CD4-positive, alpha-beta T cell treated with Interleukin-4 for 4 hours (primary cell): ENCODE results near the gene ZCCHC24.

Source experiments
- DNase-seq: peaks from one replicate; pipeline ENCODE4 v3.0.0-alpha.2; 2020

Gene ZCCHC24

DNA sequence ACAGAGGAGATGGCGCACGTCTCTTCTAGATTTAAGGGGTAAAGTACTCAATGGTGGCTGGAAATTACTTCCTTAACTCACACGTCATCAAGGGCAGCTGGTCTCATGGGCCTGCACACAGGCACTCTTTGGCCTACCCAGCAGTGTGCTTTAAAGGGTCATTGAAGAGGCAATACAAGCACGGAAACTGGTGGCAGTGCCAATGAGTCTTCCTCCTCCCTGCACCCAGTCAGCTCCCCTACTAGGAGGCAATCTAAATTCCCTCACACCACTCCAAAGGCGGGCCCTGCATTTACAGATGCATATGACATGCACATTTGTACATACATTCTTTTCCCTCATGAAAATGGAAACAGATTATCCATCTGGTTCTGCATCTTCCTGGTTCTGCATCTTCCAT is 50.8 kb downstream of the ZCCHC24 start:
- no peak for DNase-seq

DNA sequence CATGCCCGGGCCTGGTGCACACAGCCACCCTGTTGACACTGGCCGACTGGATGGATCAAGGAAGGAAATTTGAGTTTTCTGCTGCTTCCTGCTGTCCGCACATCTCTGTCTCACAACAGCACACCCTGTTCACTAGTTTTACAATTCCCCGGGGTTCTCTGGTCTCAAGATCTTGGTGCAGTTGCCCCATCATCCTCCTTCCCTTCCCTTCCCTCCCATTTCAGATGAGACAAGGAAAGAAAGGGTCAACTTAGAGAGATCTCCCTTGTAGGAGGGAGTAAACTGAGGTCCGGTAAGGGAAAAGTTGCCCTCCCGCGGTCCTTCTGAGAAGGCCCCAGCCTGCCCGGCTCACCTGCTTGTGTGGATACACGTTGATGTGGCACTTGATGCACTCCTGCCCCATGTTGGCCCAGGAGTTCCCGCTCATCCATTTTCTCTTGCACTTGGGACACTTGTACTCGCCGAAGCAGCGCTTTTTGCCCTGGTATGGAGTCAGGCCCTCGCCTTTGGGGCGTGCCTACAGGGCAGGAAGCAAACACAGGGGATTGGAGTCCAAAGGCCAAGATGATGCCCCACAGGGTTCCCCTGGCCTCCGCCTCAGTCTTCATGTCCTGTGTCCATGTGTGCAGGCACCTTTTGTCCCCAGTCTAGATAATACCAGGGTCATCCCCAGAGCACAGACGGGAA is 51.4 kb downstream of the ZCCHC24 start:
- no peak for DNase-seq

DNA sequence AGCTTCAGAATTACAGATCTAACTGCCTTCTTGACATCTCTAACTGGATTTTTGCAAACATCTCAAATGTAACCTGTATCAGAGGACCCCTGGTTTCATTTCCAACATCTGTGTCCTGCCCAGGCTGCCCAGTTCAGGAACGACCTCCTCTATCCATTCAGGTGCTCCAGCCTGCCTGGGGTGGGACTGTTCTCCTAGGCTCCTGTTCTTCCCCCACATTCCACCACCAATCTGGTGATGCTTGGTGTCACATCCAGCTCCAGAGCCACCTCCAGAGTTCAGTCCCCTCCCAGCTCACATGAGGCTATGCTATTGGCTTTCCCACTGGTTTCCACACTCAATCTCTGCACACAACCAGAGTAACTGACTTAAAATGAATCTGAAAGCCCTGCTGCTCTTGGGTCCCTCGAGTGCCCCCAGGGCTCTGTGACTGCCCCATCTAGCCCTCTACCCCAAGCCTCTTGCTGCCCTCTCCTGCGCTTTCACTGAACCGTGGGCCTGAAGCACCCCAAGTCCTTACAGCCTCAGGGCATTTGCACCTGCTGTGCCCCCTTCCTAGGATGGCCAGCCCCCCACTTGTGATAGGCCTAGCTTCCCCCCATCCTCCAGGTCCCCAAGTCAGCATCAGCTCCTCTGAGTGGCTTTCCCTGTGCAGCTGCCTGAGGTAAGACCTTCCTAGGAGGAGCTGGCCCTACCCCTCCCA is 52.1 kb downstream of the ZCCHC24 start:
- DNase-seq = no peak

DNA sequence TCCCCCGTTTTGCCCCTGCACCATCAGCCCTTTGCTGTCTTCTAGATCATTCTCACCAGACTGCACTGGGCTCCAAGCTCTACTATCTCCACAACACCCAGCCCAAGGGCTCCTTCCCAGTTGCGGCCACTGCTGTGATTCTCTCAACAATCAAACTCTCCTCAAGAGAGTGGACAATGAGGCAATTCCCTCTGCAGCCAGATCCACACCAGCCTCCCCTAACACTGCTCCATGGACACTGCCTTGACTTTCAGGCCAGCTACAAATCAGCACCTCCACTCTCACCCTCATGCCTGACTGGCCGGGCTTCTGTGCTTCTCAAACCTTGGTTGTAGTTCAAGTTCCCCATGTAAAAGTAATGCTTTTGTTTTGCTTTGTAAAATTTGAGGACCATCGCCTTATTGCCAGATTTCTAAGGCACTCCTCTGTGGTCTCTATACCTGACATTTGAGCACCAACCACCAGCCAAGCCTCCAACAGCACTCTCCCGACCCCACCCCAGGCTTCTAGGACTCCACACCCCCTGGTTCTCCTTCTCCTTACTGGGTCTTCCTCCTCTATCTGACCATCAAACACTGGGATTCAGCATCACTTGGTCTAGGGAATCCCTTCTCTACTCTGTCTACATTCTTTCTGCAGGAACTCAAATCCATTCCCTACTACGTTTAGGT is 52.8 kb downstream of the ZCCHC24 start:
- DNase-seq = no peak

DNA sequence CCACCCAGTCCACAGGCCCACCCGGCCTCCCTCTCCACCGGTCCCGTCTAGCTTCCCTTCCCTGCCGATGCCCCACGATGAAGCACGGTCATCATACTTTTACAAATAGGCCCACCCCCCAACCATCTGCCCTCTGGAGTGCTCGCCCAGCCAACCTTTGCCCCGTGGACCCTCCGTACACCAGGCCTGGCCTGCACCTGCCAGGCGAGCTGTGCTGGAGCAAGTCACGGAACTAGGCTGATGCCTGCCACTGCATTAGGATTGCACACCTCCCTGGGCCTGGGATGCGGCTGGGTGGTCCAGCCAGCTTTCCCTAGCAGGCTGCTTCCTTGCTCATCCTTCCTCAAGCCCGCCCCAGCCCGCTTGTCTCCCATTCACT is 53.4 kb downstream of the ZCCHC24 start:
- no peak for DNase-seq

DNA sequence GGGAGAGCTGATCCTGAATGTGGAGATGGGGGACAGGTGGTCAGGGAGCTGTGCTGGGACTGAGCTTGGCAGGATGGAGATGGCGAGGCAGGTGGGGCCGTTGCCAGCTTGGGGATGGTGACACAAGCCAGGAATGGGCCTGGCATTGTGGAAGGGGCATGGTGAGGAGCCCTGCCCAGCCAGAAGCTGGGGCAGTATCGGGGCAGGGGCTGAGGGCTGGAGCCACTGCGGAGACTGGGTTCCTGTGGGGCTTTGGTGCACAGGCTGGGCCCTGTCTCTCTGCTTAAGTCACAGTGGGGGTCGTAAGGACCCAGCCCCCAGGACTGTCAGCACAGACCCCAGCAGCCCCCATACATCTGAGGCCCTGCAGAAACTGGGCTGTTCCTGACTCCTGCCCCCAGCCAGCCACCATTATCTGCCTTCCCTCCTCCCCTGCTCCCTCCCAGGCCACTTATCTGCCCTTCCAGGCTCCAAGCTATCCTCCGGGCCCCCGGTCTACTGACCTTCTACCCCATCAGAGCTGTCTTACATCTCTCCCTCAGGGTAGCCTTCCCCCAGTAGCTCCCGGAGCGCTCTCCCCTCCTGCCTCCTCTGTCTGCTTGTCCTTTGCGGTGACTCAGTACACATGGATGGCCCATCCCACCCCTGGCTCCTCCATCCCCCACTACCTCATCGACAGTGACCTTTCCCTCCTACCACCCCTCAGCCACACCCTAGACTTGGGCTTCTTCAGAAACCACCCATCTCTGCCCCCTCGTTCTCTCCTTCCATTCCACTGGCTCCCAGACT is 54.0 kb downstream of the ZCCHC24 start:
- DNase-seq = no peak

DNA sequence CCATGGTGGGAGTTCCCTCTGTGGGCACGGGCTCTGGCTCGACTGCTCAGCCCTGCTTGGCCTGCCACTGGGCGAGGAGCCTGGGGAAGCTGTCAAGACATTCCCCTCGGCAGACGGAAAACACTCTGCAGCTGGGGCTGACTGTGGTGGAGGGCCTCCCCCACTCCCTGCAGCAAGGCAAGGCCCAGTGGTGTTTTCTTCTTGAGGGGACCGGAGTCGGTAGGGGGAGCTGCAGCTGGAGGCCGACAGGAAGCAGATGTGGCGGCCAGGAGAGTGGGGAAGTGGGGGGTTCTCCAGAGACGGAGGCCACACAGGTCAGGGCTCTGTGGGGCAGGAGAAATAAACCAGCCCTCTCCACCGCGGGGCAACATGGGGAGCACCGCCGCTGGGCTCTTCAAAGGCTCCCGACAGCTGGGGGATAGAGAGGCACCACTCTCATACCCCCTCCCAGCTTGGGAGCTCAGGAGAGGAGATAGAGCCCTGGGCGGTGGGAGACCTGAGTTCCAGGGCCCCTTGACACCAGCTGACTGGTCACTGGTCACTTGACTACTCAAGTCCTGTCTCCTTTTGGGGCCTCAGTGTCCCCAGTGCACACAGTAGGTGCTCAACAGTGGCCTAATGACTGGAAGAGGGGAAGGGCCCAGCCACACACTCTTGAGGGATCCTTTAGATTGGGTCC is 54.7 kb downstream of the ZCCHC24 start:
- DNase-seq = no peak

DNA sequence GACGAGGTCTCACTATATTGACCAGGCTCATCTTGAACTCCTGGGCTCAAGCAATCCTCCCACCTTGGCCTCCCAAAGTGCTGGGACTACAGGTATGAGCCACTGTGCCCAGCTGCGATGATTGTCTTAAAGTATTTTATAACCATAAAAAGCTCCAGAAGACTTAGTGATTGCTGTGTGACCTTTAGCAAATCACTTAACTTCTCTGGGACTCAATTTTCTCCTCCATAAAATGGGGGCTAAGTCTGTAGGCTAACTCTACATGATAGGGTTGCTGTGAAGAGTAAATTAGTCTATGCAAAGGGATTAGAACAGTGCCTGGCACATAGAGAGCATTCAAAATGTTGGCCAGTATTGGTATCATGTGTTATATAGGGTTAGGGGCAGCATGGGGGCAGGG is 55.4 kb downstream of the ZCCHC24 start:
- no peak for DNase-seq

DNA sequence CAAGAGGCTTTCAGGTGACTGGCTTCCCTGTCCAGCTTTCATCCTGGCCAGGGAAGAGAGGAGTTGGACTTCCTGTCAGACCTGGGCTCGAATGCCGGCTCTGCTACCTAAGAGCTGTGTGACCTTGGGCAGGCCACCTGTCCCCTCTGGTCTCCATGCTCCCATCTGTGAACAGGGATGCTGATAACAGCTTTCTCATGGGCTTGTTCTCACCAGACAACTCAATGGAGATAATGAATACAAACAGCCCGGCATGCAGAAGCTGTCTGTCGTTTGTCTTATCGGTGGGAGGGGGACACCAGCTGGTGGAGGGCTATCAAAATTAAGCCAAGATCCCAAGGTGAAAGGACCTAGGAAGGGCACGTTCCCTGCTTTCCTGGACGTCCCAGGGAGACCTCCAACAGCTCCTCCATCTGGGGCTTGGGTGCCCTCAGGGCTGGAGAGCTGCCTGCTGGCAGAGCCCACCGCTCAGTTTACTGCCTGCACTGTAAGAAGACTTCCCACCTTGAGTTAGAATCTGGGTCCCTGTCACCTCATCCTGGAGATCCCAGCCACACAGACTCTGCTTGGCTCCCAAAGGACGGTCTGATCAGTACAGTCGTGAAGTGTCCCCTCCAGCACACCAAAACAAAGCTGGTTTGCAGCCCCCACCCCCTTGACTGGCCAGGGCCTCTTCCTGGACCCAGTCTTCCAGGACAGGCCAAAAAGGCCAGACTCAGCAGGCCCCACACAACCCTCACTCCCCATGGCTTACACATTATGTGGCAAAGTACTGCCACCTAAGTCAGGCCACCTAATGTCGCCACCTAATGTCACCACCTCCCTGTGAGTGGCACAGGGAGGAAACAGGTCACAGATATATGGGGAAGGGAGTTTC is 57.2 kb downstream of the ZCCHC24 start:
- no peak for DNase-seq

DNA sequence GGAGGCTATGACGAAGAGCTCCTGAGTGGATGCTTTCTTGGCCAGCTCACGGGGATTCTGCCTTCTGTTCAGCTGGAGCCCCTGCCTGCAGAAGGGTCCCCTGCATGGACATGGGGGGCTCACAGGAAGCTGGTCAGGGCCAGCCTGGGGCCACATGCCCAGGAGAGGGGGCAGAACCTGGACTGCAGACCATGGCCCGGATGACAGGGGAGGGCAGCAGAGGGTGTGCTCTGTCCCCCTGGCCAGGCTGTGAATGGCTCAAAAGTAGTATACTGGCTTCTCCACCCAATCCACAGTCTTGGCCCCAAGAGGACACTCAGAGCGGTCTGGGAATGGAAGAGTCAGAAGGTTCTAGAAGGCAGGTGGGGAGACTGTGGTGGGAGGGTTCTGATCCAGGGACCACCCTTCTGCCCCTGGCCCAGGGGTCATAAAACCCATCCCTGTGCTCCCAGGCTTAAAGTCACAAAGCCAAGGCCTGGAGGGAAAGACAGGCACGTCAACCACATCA is 57.9 kb downstream of the ZCCHC24 start:
- no peak for DNase-seq

DNA sequence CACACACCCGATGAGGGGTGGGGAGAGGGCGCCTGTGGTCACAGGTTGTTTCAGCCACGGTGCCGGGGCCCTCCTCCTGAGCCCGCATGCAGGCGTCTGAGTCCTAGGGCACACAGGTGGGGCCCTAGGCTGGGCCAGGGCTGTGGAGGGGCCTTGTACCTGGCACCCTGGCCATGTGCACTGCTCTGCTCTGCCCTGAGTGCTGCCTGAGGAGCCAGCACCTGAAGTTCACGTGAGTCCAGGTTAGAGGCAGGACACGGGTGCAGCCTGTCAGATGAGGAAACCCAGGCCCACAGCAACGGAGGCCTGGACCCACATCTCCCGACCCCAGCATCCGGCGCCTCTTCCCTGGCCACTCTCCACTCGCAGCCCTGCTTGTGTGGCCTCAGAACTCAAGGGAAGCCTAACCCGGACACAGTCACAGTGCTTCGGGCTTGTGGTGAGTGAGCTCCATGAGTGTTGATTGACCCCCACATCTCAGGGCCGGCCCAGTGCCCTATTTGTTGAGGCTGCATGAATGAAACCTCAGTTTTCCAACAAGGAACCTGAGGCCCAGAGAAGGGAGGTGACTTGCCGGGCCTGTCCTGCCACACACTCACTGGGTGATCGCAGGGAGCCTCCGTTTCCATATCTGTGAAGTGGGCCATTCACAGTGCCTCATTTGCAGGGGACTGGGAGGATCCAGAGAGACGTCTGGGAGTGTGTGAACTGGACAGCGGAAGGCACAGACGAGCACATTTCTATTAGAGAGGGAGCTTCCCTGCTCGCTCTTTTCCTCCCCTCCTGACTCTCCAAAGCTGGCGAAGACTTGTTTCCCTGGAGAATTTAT is 58.6 kb downstream of the ZCCHC24 start:
- no peak for DNase-seq

DNA sequence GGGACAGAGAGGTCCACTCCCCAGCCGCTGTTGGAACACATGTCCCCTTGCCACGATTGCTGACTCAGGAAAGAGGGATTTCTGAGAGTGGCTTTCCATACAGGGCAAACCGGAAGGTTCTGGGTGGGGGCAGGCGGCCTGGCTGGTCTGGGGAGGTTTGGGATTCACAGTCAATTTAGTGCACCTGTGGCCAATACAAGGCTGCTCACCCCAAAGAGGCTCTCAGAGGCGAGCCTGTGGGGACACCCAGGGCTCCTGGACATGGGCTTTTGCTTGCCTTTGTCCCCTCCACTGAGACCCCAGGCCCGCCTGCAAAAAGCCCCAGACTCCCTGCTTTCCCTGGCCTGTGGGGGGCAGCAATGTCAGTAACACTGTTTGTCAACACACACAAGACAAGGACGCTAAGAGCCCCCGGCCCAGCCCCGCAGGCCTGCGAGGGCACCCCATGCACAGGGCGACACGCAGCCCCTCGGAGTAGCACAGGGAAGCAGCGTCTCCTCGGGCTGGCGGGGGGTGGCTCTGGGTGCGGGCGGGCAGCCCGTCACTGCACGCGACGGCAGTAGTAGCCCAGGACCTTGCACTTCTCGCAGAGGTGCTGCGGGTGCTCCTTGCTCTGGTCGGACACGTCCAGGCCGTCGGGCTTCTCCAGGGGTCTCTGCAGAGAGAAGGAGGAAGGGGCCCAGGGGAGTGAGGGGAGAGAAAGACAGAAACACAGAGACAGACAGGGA is 59.5 kb downstream of the ZCCHC24 start:
- DNase-seq = no peak

DNA sequence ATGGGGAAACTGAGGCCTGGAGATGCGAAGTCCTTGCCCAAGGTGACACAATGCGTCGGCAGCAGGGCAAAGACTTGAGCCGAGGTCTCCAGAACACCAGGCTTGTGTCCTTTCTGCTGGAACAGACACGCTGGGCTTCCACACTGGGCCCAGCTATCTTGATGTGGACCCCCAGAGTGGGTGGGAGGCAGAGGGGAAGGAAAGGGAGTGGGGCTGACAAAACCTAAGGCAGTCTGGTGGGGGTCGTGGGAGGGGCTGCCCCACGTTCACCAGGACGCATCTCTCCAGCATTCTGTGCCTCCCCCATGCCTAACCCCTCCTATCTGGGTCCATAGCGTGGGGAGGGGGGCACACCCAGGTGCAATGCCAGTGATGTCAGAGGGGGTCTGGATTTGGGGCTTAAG is 60.0 kb downstream of the ZCCHC24 start:
- DNase-seq = no peak

DNA sequence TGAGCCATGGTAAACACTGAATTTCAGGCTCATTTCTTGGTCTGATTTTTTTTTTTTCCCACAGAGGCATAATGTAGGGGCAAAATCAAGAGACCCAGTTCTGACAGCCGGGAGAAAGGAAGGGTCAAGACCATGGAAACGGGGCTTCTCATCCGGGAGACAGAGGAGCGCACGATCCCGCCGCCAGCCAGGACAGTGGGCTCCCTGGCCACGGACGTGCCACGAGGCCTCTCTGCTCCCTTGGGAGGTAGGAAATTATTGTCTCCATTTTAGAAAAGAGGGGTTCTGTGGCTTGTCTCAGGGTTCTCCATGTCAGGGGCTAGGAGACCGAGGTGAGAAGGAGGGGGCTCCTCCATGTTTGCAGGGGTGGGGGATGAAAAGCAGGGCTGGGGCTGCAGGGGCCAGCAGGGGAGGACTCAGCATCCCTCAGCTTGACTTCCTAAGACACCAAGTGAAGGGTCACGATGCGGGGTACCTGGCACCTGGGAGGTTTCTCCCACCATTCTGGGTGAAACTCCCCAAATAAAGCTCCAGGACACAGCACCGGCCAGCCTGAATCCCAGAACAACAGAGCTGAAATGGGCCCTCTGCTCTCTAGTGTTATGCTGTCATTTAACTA is 60.5 kb downstream of the ZCCHC24 start:
- DNase-seq = no peak

DNA sequence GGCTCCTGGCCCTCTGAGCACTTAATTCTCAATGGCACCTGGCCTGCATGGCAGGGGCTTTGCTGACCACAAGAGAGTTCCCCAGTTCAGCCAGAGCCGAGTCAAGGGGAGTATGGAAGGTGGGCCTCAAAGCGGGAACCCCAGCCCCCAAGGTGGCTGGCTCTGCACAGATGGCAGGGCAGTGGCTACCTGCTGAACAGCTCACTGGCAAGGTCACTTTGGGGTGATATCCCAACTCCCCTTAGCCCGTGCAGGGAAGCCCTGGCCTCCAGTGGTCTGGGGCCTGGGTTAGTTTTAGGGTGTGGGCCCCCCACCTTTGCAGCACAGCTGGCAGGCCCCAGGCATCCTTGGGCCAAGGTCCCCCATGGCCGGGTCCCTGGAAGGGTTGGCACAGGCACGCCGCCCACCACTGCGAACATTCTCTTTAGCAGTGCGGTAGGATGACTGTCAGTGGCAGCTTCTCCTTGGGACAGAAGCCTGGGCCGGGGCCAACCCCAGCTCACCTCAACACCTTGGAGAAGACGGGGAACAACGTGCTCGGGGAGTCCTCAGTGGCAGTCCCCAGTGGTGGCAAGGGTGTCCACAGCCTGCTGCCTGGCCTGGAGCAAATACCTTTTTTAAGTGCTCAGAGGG is 61.3 kb downstream of the ZCCHC24 start:
- no peak for DNase-seq

DNA sequence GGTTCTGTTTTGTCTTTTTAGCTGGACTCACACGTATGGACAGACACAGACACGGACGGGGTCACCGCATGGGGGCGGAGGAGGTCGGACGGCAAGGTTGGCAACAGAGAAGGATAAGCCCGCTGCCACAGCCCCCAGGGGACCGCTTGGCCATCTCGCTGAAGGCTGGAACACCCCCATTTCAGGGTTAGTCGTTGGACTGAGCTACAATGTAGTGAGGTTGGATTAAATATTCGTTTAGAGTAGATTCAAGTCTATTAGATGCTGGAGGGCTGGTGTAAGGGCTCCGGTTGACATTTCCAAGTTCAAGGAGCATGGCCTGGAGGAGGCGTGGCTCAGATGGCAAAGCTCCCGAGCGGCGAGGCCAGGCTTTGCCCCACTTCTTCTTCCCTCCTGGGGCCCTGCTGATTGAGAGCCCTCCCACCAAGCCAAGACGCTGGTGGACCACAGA is 62.9 kb downstream of the ZCCHC24 start:
- no peak for DNase-seq

DNA sequence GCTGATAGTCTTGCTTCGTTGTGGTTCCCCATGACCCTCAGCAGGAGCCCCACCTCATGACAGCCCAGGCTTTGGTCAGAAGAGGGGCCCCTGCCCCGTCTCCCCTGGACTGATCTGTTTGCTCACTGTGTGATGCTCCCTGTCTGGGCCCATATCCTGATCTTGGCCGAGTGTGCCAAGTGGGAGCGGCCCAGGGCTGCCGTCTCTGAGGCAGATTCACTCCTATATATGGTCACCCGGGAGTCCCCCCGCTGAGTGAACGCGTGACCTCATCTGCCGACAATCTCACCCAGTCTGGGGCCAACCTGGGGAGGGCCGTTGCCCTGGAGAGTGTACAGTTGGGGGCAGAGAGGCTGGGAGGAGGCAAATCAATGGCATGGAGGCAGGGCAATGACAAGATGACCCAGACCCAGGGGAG is 63.6 kb downstream of the ZCCHC24 start:
- no peak for DNase-seq

DNA sequence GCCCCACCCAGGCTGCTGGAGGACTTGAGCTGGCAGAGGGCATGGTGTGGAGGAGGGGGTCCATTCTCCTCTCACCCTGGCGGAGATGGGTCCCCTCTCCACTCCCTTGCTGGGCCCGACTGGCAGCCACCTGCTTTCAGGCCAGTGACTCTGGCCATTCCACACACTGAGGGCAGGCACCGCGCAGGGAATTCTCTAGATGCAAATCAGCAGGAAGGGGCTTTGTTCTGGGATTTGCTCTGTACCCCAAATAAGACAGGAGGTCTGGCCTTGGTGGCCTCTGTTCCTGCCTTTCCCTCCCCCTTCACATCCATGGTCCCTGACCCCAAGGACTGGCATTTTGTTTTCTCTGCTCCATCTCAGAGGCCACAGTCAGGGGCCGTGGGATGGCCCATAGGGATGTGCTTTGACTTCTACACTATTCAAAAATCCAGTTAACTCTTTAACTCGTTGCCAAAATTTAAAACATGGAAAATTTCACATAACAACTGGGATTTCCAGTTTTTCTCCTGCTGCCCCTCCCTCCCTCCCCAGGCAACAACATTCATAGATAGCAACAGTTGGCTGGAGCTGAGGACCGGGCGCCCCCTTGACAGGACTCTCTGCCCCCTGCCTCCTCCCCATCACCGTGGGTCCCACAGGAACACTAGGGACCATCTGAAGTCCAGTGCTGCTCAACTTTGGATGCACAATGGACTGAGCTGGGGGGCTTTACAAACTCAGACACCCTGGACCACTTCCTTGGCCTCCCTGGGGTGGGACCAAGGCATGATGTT is 64.3 kb downstream of the ZCCHC24 start:
- no peak for DNase-seq
